Inflammatory macrophage (primary cell): ENCODE results near the gene KCNMA1.

Experiments used
- DNase-seq, 2 donors: peaks; one replicate each; pipeline ENCODE4 v3.0.0-alpha.2; 2020 to 2022

Gene KCNMA1

GRCh38 chr10:77201135-77202106, 436.2 kb downstream of the KCNMA1 start:
- no peak for DNase-seq

GRCh38 chr10:77197544-77197943, 440.1 kb downstream of the KCNMA1 start:
- no peak for DNase-seq

- no peak for DNase-seq
These were observed 441.0 kb downstream of the KCNMA1 start for GRCh38 chr10:77196614-77197013.

GRCh38 chr10:77195101-77195500, 442.5 kb downstream of the KCNMA1 start:
- DNase-seq = no peak

GRCh38 chr10:77193001-77193400, 444.6 kb downstream of the KCNMA1 start:
- DNase-seq = no peak

- DNase-seq = no peak
These were observed 445.2 kb downstream of the KCNMA1 start for GRCh38 chr10:77192402-77192801.

- no peak for DNase-seq
These were observed 446.1 kb downstream of the KCNMA1 start for GRCh38 chr10:77191324-77192049.

GRCh38 chr10:77190291-77190690, 447.3 kb downstream of the KCNMA1 start:
- DNase-seq = peak in 1 of 2 donors; percentile 1

GRCh38 chr10:77189520-77189919, 448.1 kb downstream of the KCNMA1 start:
- DNase-seq = no peak

- DNase-seq = no peak
These were observed 448.5 kb downstream of the KCNMA1 start for GRCh38 chr10:77189075-77189474.

GRCh38 chr10:77188521-77188920, 449.1 kb downstream of the KCNMA1 start:
- no peak for DNase-seq

- DNase-seq = no peak
These were observed 449.6 kb downstream of the KCNMA1 start for GRCh38 chr10:77188000-77188395.

GRCh38 chr10:77187376-77187999, 450.1 kb downstream of the KCNMA1 start:
- DNase-seq = no peak

- DNase-seq = no peak
These were observed 450.7 kb downstream of the KCNMA1 start for GRCh38 chr10:77186936-77187335.

- no peak for DNase-seq
These were observed 451.9 kb downstream of the KCNMA1 start for GRCh38 chr10:77185696-77186095.

GRCh38 chr10:77182803-77183202, 454.8 kb downstream of the KCNMA1 start:
- no peak for DNase-seq

- DNase-seq = no peak
These were observed 456.8 kb downstream of the KCNMA1 start for GRCh38 chr10:77180794-77181193.

- no peak for DNase-seq
These were observed 457.5 kb downstream of the KCNMA1 start for GRCh38 chr10:77180104-77180503.

- no peak for DNase-seq
These were observed 458.5 kb downstream of the KCNMA1 start for GRCh38 chr10:77179015-77179695.

GRCh38 chr10:77177589-77177988, 460.0 kb downstream of the KCNMA1 start:
- no peak for DNase-seq

- DNase-seq = no peak
These were observed 460.4 kb downstream of the KCNMA1 start for GRCh38 chr10:77177161-77177560.

- no peak for DNase-seq
These were observed 461.4 kb downstream of the KCNMA1 start for GRCh38 chr10:77176232-77176631.
